K562 (cell line): ENCODE results near the gene ARSI. TPM values are rescaled to one million over a fixed set of nuclear protein-coding genes. Genes with fewer than 3 reads are reported as not detected.

Source experiments
- ATAC-seq: fragments of 200-7000 bp; cut with Tn5 transposase; 3 replicates; pipeline ENCODE4 v1.9.1; 2020; ENCODE audit warnings: moderate library complexity
- BruUV-seq: library from RNA; stranded (reverse); fragments of 400-500 nt; replicated peaks from 2 replicates; lab custom pipeline; 2021; lab: Mats Ljungman, UMichigan
- CTCF ChIA-PET: fragments of 300-600 bp; formaldehyde crosslinking; extraction: SDS; loops from one replicate; lab custom pipeline; 2021; ENCODE audit warnings: low intra/inter-chr PET ratio; lab: Yijun Ruan, JAX
- POLR2A ChIA-PET: fragments of 300-600, 350-650 bp; sonication (Branson Sonifier 250); formaldehyde crosslinking; extraction: SDS; loops from one replicate; lab custom pipeline; 2021; ENCODE audit warnings: antibody characterized with exemption, inconsistent platforms; lab: Yijun Ruan, JAX
- DNase-seq, 4 experiments: peaks; one replicate each; pipeline versions ENCODE4 v3.0.0 to v3.0.0-alpha.2; 2011 to 2018; ENCODE audit warnings: low spot score in 3 of 4, mixed read lengths in 3 of 4; ENCODE audit errors: extremely low read depth in 1 of 4
- FAIRE-seq: peaks from 2 replicates; lab custom pipeline; 2011; peaks lifted over from hg19 to GRCh38; lab: Jason Lieb, UNC
- H2AFZ ChIP-seq: 2 replicates; pipeline ENCODE4 v1.6.0; 2011; ENCODE audit warnings: low read depth, low read length, control low read depth, inconsistent platforms
- H3K27ac ChIP-seq: fragments of 200-600 bp; 3 replicates; pipeline ENCODE4 v1.8.0; 2011; ENCODE audit warnings: low read depth, mild to moderate bottlenecking, control low read depth, inconsistent platforms, low read length, moderate library complexity, mixed read lengths; ENCODE audit errors: extremely low read depth
- H3K27me3 ChIP-seq, 2 experiments: fragments of 300-600 bp in 1 of 2; 2 replicates in 1 of 2; 3 replicates in 1 of 2; pipeline versions ENCODE4 v1.6.0 to v1.8.0; 2011; ENCODE audit warnings: inconsistent platforms in 2 of 2, low read length in 2 of 2, mild to moderate bottlenecking in 1 of 2, mixed read lengths in 1 of 2, moderate library complexity in 1 of 2; ENCODE audit not compliant: control insufficient read depth in 2 of 2, insufficient read depth in 2 of 2
- H3K36me3 ChIP-seq: fragments of 300-600 bp; 3 replicates; pipeline ENCODE4 v1.8.0; 2011; ENCODE audit warnings: mild to moderate bottlenecking, low read length, inconsistent platforms; ENCODE audit not compliant: control insufficient read depth, insufficient read depth
- H3K4me1 ChIP-seq, 2 experiments: fragments of 200-600 bp in 1 of 2; replicated peaks in 1 of 2; 2 replicates in 1 of 2; 3 replicates in 1 of 2; pipeline versions ENCODE4 v1.5.1 to v1.8.0; 2011; ENCODE audit warnings: inconsistent platforms in 2 of 2, low read length in 2 of 2, mild to moderate bottlenecking in 1 of 2, mixed read lengths in 1 of 2, moderate library complexity in 1 of 2; ENCODE audit not compliant: control insufficient read depth in 2 of 2, insufficient read depth in 2 of 2
- H3K4me2 ChIP-seq: 2 replicates; pipeline ENCODE4 v1.6.1; 2011; ENCODE audit warnings: low read length, control low read depth, inconsistent platforms, mixed read lengths; ENCODE audit not compliant: insufficient read depth
- H3K4me3 ChIP-seq: fragments of 200-600 bp; sonication (generic), shearing (Covaris generic); 2 replicates; pipeline ENCODE4 v1.5.1; 2016; ENCODE audit warnings: control low read depth, inconsistent platforms
- H3K79me2 ChIP-seq: fragments of 200-600 bp; 3 replicates; pipeline ENCODE4 v1.8.0; 2011; ENCODE audit warnings: low read length, inconsistent platforms; ENCODE audit not compliant: control insufficient read depth, insufficient read depth
- H3K9ac ChIP-seq, 2 experiments: 2 replicates each; pipeline versions ENCODE4 v1.6.0 to v1.6.1; 2011; ENCODE audit warnings: low read depth in 2 of 2, low read length in 2 of 2, control low read depth in 1 of 2, inconsistent platforms in 1 of 2, mild to moderate bottlenecking in 1 of 2, mixed read lengths in 1 of 2; ENCODE audit not compliant: insufficient read depth in 1 of 2
- H3K9me1 ChIP-seq: one replicate; pipeline ENCODE4 v1.6.0; 2011; ENCODE audit warnings: inconsistent platforms, mild to moderate bottlenecking, low read length, moderate library complexity; ENCODE audit not compliant: control insufficient read depth, insufficient read depth
- H3K9me3 ChIP-seq: replicated peaks from 2 replicates; pipeline ENCODE4 v1.5.1; 2011; ENCODE audit warnings: low read depth, low read length, inconsistent platforms; ENCODE audit not compliant: control insufficient read depth, insufficient read depth
- H4K20me1 ChIP-seq: replicated peaks from 2 replicates; pipeline ENCODE4 v1.6.1; 2011; ENCODE audit warnings: low read length, inconsistent platforms, mixed read lengths; ENCODE audit not compliant: control insufficient read depth, insufficient read depth
- ARID2 ChIP-seq: fragments of 450-650 bp; IDR thresholded peaks from 2 replicates; pipeline ENCODE4 v1.6.1; 2017; ENCODE audit warnings: antibody characterized with exemption, mild to moderate bottlenecking
- BACH1 ChIP-seq: fragments of 200-800 bp; sonication (Bioruptor generic); IDR thresholded peaks from 2 replicates; pipeline ENCODE4 v1.6.1; 2016; ENCODE audit warnings: missing genetic modification characterization, missing compliant biosample characterization
- EHMT2 ChIP-seq: fragments of 450-650 bp; IDR thresholded peaks from 2 replicates; pipeline ENCODE4 v1.6.1; 2018; ENCODE audit warnings: antibody characterized with exemption
- ELF1 ChIP-seq: fragments of 200-800 bp; sonication (Bioruptor generic); IDR thresholded peaks from 2 replicates; pipeline ENCODE4 v1.6.1; 2016; ENCODE audit warnings: missing genetic modification characterization, missing compliant biosample characterization
- HDAC8 ChIP-seq: fragments of 450-650 bp; IDR thresholded peaks from 2 replicates; pipeline ENCODE4 v1.6.1; 2016; ENCODE audit warnings: mild to moderate bottlenecking, missing genetic modification characterization, moderate library complexity, missing compliant biosample characterization
- MEF2A ChIP-seq: IDR thresholded peaks from 2 replicates; pipeline ENCODE4 v1.6.1; 2011; ENCODE audit warnings: low read depth, mild to moderate bottlenecking, low read length, moderate library complexity; ENCODE audit not compliant: control insufficient read depth
- POLR3G ChIP-seq: IDR thresholded peaks from 2 replicates; pipeline ENCODE4 v1.6.1; 2011; ENCODE audit not compliant: insufficient read length, insufficient replicate concordance; ENCODE audit errors: extremely low read depth
- PPARD ChIP-seq: fragments of 250-450 bp; sonication (Bioruptor Pico); IDR thresholded peaks from 2 replicates; pipeline ENCODE4 v1.8.0; 2022; ENCODE audit warnings: inconsistent platforms, mild to moderate bottlenecking, moderate library complexity
- RUNX1 ChIP-seq: sonication (generic); IDR thresholded peaks from 2 replicates; pipeline ENCODE4 v1.6.1; 2016; ENCODE audit warnings: antibody characterized with exemption, low read depth
- SMAD4 ChIP-seq: fragments of 250-450 bp; sonication (Bioruptor Pico); conservative IDR thresholded peaks from 2 replicates; pipeline ENCODE4 v1.8.0; 2021; ENCODE audit warnings: inconsistent platforms, mild to moderate bottlenecking, moderate library complexity
- SMARCE1 ChIP-seq: fragments of 450-650 bp; IDR thresholded peaks from 2 replicates; pipeline ENCODE4 v1.7.1; 2016; ENCODE audit warnings: mild to moderate bottlenecking
- SNRNP70 ChIP-seq: fragments of 200-400 bp; formaldehyde crosslinking; optimal IDR thresholded peaks from 2 replicates; pipeline ENCODE3; 2017; ENCODE audit warnings: low read depth, low read length
- STAT5B ChIP-seq: fragments of 250-450 bp; sonication (Bioruptor Pico); IDR thresholded peaks from 2 replicates; pipeline ENCODE4 v1.8.0; 2021; ENCODE audit warnings: mild to moderate bottlenecking, inconsistent platforms
- ZNF695 ChIP-seq: fragments of 450-650 bp; formaldehyde crosslinking; IDR thresholded peaks from 2 replicates; pipeline ENCODE4 v1.4.0; 2020; ENCODE audit warnings: mild to moderate bottlenecking, moderate library complexity
- ZNF717 ChIP-seq: fragments of 250-450 bp; sonication (Bioruptor Pico); IDR thresholded peaks from 2 replicates; pipeline ENCODE4 v1.5.0; 2021
- ZNF830 ChIP-seq: fragments of 250-450 bp; sonication (Bioruptor Pico); IDR thresholded peaks from 2 replicates; pipeline ENCODE4 v1.5.0; 2021; ENCODE audit warnings: mild to moderate bottlenecking
- WGBS: fragments of 100-300 bp; shearing (Covaris generic); methylation state at CpG from one replicate; pipeline ENCODE4 v1.1.6; 2016; ENCODE audit warnings: low coverage, mixed read lengths; ENCODE audit not compliant: insufficient coverage; ENCODE audit errors: missing lambda C conversion rate; 5-methylcytosine and 5-hydroxymethylcytosine counted together
- in situ Hi-C: fragments of 300-500 bp; cut with MboI; formaldehyde crosslinking; loops from 4 replicates; pipeline ENCODE4 v1.15.0; 2018; ENCODE audit warnings: inconsistent platforms, mixed read lengths
- intact Hi-C: fragments of 100-400 bp; cut with micrococcal nuclease; formaldehyde crosslinking; loops from 2 replicates; pipeline ENCODE4 v1.14.2; 2022
- polyA plus RNA-seq, 8 experiments: library from polyadenylated mRNA; depleted of rRNA in 4 of 8; stranded (reverse) in 5 of 8; unstranded in 3 of 8; fragments of >200 nt; fragmentation: Nextera tagmentation in 2 of 8; fragmentation: Illumina TruSeq in 1 of 8; extraction: Ambion mirVana in 2 of 8; extraction: Trizol in 1 of 8; gene quantifications; 2 replicates each; pipeline versions ENCODE4 v1.2.1 to v1.2.3, GENCODE V29; 2011 to 2014; ENCODE audit warnings: inconsistent platforms in 1 of 8, missing spikeins in 1 of 8
- total RNA-seq, 7 experiments: library from RNA; depleted of rRNA in 6 of 7; stranded (reverse); fragments of >200 nt in 6 of 7; fragmentation: Illumina TruSeq in 2 of 7; extraction: Trizol in 2 of 7; gene quantifications; 2 replicates each; pipeline versions ENCODE4 v1.2.1 to v1.2.3, GENCODE V29; 2011 to 2021; ENCODE audit warnings: low replicate concordance in 1 of 7
- TF ChIP-seq, protein P1 (sequence below): fragments of 450-650 bp; formaldehyde crosslinking; conservative IDR thresholded peaks from 2 replicates; pipeline ENCODE4 v1.4.0; 2022; ENCODE audit warnings: mild to moderate bottlenecking, missing genetic modification characterization

ARSI gene
- total and polyA plus RNA-seq, 9 of the 15 experiments (the other 6 are each of a cell fraction or from before 2014, with no cell fraction given): 0.04 to 0.07 TPM; not detected in 7

DNA sequence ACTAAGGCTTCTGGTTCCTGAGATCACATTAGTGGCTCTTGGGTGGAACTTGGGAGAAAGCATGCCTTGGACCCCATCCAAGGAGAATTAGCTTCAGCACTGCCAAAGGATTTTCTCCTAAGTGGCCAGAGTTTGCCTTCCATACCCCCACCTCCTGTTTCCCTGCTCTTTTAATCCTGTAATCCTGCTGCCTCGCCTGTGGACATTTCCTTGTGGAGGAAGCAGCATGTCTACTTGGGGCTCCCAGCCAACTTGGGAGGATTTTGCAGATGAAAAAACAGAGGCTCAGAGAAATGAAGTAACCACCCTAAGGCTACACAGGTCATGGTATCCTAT lies 1.6 kb downstream of the ARSI start:
- peaks cover 0 to 14% of the 10 kb centered on the region in 2 experiments; a peak in 1 of 5 replicates for H3K4me1 ChIP-seq
- no peaks in the 10 kb centered on the region for H3K36me3 ChIP-seq
- no peaks in the 10 kb centered on the region for H4K20me1 ChIP-seq
- no TSS peak for BruUV-seq
- no peak for DNase-seq
- no peaks in the 10 kb centered on the region for H3K79me2 ChIP-seq
- ATAC-seq: no peak
- 27% methylated on average over 1 of the region's 1 CpG for WGBS
- peaks cover 9 to 50% of the 10 kb centered on the region in 2 experiments for H3K27me3 ChIP-seq
- H3K27ac ChIP-seq: no peak overlapping the region
- no peak for TF ChIP-seq ZNF695 (CRISPR knock-in tag)
- no peak for TF ChIP-seq ARID2
- TF ChIP-seq SMARCE1: no peak
- TF ChIP-seq PPARD (CRISPR knock-in tag): no peak
- no peak for TF ChIP-seq ZNF830 (CRISPR knock-in tag)
- TF ChIP-seq RUNX1: no peak
- no peak for TF ChIP-seq ZNF717 (CRISPR knock-in tag)
- no peak for TF ChIP-seq EHMT2
- TF ChIP-seq BACH1: no peak
- TF ChIP-seq STAT5B: no peak
- no peak for TF ChIP-seq SMAD4 (CRISPR knock-in tag)
- no peak for TF ChIP-seq ELF1
- TF ChIP-seq SNRNP70: no peak
- no peak for TF ChIP-seq MEF2A
- TF ChIP-seq, protein P1, sequence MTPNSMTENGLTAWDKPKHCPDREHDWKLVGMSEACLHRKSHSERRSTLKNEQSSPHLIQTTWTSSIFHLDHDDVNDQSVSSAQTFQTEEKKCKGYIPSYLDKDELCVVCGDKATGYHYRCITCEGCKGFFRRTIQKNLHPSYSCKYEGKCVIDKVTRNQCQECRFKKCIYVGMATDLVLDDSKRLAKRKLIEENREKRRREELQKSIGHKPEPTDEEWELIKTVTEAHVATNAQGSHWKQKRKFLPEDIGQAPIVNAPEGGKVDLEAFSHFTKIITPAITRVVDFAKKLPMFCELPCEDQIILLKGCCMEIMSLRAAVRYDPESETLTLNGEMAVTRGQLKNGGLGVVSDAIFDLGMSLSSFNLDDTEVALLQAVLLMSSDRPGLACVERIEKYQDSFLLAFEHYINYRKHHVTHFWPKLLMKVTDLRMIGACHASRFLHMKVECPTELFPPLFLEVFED (CRISPR knock-in tag): no peak
- no peak for TF ChIP-seq POLR3G
- no peak for TF ChIP-seq HDAC8 (tag)
- TF ChIP-seq, all 486 proteins: peak for 0
- in situ Hi-C loops: no loop called here
- ChIA-PET CTCF (no interaction called here), POLR2A (no interaction called here)
- no peak for FAIRE-seq
- intact Hi-C loops: no loop called here
- Histone ChIP-seq H3K4me2 (no peak overlapping the region), H3K9me3 (no peaks in the 10 kb centered on the region), H2AFZ (no peak overlapping the region), H3K9me1 (no peaks in the 10 kb centered on the region), H3K4me3 (no peak overlapping the region), H3K9ac (no peak overlapping the region)
